CD4-positive, alpha-beta T cell treated with Interleukin-17A for 1 hour (primary cell): Measurements from ENCODE around the gene ADGRG3.

ENCODE experiments used
- DNase-seq: peaks from one replicate; pipeline ENCODE4 v3.0.0-alpha.2; 2020

Gene ADGRG3

GRCh38 chr16:57668263-57668571 lies at the start of gene ADGRG3:
ADGRG3 (plus strand) TSS chr16:57668306; CDS start chr16:57668348, 42 bp downstream.
- no peak for DNase-seq

GRCh38 chr16:57619133-57619605 lies 48.9 kb upstream of the ADGRG3 start:
- no peak for DNase-seq

DNA sequence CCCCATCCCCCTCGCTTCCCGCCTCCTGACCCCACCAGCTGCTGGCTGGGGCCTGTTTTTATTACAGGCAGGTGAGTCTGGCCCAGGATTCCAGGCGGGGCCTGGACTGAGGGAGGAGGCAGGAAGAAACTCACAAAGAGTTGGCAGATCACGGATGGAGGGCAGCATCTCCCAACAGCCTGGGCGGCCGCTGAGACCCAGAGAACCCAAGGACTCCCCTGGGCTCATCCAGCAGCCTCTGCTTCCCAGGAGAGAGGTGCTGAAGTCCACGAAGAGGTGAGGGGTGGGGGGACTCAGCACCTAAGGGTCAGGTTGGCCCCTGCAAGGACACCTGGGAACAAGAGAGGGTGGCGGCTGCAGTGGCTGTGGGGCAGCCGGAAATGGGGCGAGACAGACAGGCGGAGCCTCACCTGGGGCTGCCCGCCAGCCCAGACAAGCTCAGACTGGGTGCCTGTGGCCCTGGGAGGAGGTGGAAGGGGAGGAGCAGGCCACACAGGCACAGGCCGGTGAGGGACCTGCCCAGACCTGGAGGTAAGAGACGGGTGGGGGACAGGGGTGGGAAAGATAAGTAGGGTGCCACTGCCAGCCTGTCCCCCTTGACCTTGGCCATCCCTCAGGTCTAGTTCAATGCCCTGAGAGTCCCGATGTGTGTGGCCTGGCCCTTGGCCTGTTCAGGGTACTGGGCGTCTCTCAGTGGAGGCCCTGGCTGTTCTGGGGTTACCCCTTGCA lies 48.3 kb upstream of the ADGRG3 start:
- DNase-seq, result no peak

DNA sequence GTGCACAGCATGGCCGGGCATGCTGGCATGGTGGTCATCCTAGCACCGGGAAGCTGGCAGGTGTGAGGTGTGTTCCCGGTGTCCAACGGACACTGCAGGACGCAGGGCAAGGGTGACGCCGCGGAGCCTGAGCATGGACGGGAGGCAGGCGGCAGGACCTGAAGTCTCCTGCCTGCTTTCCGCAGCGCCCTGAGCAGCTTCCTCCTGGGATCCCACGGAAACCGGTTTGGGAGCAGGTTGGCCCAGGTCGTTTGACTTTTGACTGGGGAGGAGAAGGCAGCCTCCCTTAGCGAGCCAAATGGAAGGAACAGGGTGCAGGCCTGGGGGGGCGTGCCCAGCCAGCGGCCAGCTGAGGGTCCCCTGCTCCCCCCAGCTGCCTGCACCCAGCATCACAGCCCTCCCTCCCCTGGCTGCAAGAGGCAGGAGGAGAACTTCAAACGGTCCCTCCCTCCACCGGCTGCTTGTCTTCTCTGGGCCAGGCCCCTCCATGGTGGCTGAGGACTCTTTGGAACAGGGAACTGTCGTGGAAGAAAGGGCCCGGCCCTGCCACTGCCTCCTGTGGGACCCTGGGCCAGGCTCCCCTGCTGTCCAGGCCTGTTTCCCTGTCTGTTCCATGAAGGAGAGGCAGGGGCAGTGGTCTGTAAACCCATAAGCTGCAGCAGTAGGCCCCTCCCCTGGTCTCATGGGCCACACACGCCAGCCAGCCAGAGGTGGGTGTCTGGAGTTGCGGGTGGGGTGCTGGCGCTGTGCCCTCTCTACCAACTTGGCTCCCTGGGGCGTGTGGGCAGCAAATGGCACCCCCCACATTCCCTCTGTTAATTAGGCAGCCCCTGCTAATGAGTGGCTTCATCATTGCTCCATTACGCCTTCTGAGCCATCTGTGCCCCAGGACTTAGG lies 47.5 kb upstream of the ADGRG3 start:
- no peak for DNase-seq

DNA sequence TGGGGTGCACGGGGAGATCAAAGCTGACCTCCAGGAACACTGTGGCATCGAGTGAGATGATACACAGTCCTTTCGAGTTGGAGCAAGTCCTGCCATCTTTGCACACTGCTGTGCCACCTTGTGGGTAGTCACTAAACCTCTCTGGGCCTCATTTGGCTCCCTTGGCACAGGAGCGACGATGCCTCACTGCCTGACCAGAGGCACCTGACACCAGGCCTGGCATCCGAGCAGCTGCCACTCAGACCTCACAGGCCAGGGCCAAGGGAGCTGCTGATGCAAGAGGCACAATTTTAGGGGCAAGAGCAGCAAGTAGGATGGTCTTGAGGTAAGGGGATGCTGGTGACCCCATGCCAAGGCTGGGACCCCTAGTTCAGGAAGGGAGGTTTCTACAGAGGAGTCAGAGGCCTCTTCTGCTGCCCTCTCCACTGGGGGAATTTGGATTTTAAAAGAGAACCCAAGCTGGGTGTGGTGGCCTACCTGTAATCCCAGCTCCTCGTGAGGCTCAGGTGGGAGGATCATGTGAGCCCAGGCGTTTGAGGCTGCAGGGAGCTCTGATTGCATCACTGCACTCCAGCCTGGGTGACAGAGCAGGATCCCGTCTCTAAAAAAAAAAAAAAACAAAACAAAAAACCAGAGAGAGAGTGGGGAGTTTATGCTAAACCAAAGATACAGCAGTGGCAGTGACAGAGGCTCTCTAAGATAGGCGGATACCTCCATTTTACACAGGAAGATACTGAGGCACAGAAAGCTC lies 46.4 kb upstream of the ADGRG3 start:
- no peak for DNase-seq

GRCh38 chr16:57622361-57623250 lies 45.5 kb upstream of the ADGRG3 start:
- no peak for DNase-seq

- no peak for DNase-seq
Measured at GRCh38 chr16:57623251-57624043, 44.7 kb upstream of the ADGRG3 start.

GRCh38 chr16:57624044-57624688 lies 43.9 kb upstream of the ADGRG3 start:
- no peak for DNase-seq

- DNase-seq, result no peak
Measured at GRCh38 chr16:57624806-57625500, 43.2 kb upstream of the ADGRG3 start.

DNA sequence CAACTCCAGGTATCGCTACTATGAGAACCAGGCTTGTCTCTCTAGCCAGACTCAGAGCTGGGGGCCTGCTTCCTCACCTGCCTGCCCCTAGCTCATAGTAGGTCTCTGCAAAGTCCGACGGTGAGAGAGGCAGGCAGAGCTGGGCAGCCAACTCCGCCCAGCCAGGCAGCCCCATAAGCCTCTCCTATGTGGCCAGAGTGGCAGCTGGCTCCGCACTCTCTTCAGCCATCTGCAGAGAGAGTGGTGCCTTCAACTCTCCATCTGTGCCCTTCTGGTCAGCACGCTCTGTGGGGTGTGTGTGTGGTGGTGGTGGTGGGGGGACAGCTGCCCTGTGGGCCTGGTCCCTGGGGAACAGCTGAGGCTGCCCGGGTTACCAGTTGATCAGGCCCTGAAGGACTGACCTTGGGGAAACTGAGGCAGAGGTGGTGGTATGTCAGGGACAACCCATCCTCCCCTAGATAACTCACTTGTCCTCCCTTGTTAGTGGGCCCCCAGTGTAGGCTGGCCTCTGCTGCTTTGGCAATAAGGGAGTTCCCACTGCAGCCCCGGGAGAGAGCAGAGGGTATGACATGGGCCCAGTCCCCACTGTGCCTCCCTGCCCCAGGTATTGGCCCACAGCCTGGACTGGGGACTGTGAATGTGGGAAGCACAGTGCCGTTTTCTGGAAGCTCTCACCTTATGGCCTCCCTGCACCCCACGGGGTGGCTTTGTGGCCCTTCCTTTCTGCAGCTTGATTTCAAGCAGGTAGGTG lies 41.5 kb upstream of the ADGRG3 start:
- no peak for DNase-seq

DNA sequence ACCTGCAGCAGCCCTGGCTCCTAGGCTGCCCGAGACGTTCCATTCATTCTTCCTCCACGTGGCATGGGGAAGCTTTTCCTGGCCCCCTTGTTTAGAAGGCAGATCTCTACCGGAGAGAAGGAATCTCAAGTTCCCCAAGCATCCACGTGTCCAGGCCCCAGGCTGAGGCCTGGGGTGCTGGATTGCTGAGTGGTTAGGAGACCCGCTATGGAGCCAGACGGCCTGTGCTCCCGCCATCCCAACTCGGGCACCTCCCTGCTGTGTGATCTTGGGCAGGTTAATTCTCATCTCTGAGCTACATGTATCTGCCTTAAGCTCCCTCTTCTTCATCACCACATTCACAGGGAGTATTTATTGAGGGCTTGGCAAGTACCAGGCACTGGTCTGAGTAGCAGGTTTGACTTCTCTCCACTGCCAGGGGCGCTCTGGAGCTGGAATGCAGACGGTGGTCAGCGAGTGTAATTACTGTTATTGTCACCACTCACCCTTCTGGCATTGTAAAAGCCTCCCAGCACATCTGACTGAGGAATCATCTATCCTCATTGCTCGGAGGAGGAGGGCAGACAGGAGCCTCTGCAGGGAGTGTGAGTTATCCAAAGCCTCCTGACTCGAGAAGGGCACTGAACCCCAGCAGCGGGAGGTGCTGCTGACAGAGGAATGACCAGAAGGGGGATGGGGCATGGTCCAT lies 40.8 kb upstream of the ADGRG3 start:
- no peak for DNase-seq

DNA sequence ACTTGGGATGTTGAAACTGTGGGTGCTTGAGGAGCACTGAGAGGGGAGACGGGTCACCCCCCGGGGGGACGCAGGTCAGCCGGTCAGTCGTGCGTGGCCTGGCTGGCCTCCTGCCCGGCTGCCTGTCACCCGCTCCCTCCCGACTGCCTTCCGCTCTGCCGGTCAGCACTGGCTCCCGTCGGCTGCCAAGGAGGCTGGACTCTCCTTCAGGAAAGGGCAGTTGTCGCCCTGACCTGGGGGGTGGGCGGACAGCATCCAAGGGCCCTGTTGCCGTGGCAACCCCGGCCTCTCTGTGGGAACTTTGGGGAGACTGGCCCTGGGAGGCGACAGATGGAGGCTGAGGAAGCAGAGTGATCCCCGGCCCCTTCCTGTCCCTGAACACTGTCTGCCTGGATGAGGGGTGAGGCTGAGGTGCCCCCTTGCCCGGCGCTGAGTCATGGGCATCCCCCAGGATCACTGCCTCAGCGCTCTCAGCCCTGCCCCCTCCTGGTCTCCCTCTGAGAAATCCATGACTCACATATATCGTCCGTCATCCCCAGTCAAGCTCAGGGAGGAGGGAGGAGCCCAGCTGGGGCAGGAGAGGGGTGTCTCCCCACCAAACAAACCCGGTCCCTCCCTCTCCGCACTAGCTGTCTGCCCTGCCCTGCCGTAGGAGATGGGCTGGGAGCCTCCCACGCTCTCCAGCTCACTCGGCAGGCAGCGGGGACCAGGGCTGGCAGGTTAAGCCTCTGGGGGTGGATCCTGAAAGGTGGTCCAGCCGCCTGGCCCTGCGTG lies 39.9 kb upstream of the ADGRG3 start, which contains the start of gene ADGRG1:
Gene ADGRG1 (plus strand): TSS at position 623 of the 774 bp plus-strand sequence. CDS start 21,658 bp downstream, outside the sequence.
- peak; percentile 50 for DNase-seq

- no peak for DNase-seq
Measured at GRCh38 chr16:57628783-57629293, 39.3 kb upstream of the ADGRG3 start.

- no peak for DNase-seq
Measured at GRCh38 chr16:57629516-57630406, 38.3 kb upstream of the ADGRG3 start.

DNA sequence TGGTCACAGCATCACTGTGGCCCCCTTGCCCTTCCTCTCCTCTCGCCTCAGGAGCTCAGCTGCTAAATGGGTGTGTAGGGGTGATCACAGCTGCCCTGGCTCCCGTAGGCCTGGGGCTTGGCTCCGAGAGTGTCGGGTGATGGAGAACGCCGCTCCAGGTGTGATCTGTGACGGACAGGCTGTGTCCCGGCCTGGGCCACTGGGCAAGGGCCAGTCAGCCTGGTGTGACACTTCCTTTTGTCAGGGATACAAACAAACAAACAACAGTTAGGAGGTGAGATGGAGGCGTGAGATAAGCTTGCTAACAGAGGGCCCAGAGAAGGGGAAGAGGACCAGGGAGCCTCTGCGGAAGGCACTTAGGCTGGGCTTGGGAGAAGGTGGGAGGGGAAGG lies 37.7 kb upstream of the ADGRG3 start:
- no peak for DNase-seq
